ENCODE results near the gene ZNF234. TPM values are rescaled to one million over a fixed set of nuclear protein-coding genes. Genes with fewer than 3 reads are reported as not detected.
"Not testable (repeated sequence)": the region's sequence is repeated elsewhere in the genome, so short reads cannot be mapped to it uniquely, and the experiment has no call there.

Gene ZNF234
- total and polyA plus RNA-seq, 4 donors, result 12.7 to 20.4 (median 15.0) TPM

- H3K4me3 ChIP-seq (ENCODE audit: low read depth, low read length); DNase-seq (ENCODE audit: low read depth in 4 of 6, low spot score in 6 of 6); H3K27ac ChIP-seq (ENCODE audit: low read depth, low read length); H3K27me3 ChIP-seq (ENCODE audit: control insufficient read depth, insufficient read depth, low read length); H3K9me3 ChIP-seq (ENCODE audit: control insufficient read depth, insufficient read depth, low read length): not testable (repeated sequence)
- WGBS (ENCODE audit: insufficient coverage), result no CpG with 5 or more reads among the region's 6 CpGs
- Histone ChIP-seq H3K4me1 (ENCODE audit: control insufficient read depth, insufficient read depth, low read length) (peaks cover 11% of the 10 kb centered on the region), H3K36me3 (ENCODE audit: control insufficient read depth, insufficient read depth, low read length) (peaks cover 31% of the 10 kb centered on the region)
Observed at GRCh38 chr19:44170660-44171059, 29.3 kb downstream of the ZNF234 start.

GRCh38 chr19:44176590-44176989 lies 35.2 kb downstream of the ZNF234 start:
- H3K27ac ChIP-seq (ENCODE audit: low read depth, low read length), result no peak overlapping the region
- no peak for DNase-seq (ENCODE audit: low read depth in 4 of 6, low spot score in 6 of 6)
- H3K27me3 ChIP-seq (ENCODE audit: control insufficient read depth, insufficient read depth, low read length), result no peaks in the 10 kb centered on the region
- no peaks in the 10 kb centered on the region for H3K4me1 ChIP-seq (ENCODE audit: control insufficient read depth, insufficient read depth, low read length)
- H3K9me3 ChIP-seq (ENCODE audit: control insufficient read depth, insufficient read depth, low read length), result no peaks in the 10 kb centered on the region
- 100% methylated on average over 2 of the region's 3 CpGs for WGBS (ENCODE audit: insufficient coverage)
- H3K4me3 ChIP-seq (ENCODE audit: low read depth, low read length), result no peak overlapping the region
- peaks cover 30% of the 10 kb centered on the region for H3K36me3 ChIP-seq (ENCODE audit: control insufficient read depth, insufficient read depth, low read length)

- Histone ChIP-seq H3K36me3 (ENCODE audit: control insufficient read depth, insufficient read depth, low read length) (peaks cover 9% of the 10 kb centered on the region), H3K9me3 (ENCODE audit: control insufficient read depth, insufficient read depth, low read length) (no peaks in the 10 kb centered on the region), H3K27me3 (ENCODE audit: control insufficient read depth, insufficient read depth, low read length) (no peaks in the 10 kb centered on the region), H3K4me3 (ENCODE audit: low read depth, low read length) (no peak overlapping the region), H3K4me1 (ENCODE audit: control insufficient read depth, insufficient read depth, low read length) (no peaks in the 10 kb centered on the region), H3K27ac (ENCODE audit: low read depth, low read length) (no peak overlapping the region)
- DNase-seq (ENCODE audit: low read depth in 4 of 6, low spot score in 6 of 6), result no peak
Observed at GRCh38 chr19:44180968-44181367, 39.6 kb downstream of the ZNF234 start.

GRCh38 chr19:44182145-44182544 lies 40.8 kb downstream of the ZNF234 start:
- H3K27me3 ChIP-seq (ENCODE audit: control insufficient read depth, insufficient read depth, low read length), result no peaks in the 10 kb centered on the region
- H3K9me3 ChIP-seq (ENCODE audit: control insufficient read depth, insufficient read depth, low read length), result no peaks in the 10 kb centered on the region
- WGBS (ENCODE audit: insufficient coverage), result 83% methylated on average over 7 of the region's 10 CpGs
- H3K27ac ChIP-seq (ENCODE audit: low read depth, low read length), result no peak overlapping the region
- H3K36me3 ChIP-seq (ENCODE audit: control insufficient read depth, insufficient read depth, low read length), result peaks cover 2% of the 10 kb centered on the region
- no peak for DNase-seq (ENCODE audit: low read depth in 4 of 6, low spot score in 6 of 6)
- H3K4me1 ChIP-seq (ENCODE audit: control insufficient read depth, insufficient read depth, low read length), result no peaks in the 10 kb centered on the region
- no peak overlapping the region for H3K4me3 ChIP-seq (ENCODE audit: low read depth, low read length)

- Histone ChIP-seq H3K4me3 (ENCODE audit: low read depth, low read length) (no peak overlapping the region), H3K36me3 (ENCODE audit: control insufficient read depth, insufficient read depth, low read length) (no peaks in the 10 kb centered on the region), H3K27ac (ENCODE audit: low read depth, low read length) (no peak overlapping the region), H3K9me3 (ENCODE audit: control insufficient read depth, insufficient read depth, low read length) (peaks cover 2% of the 10 kb centered on the region), H3K4me1 (ENCODE audit: control insufficient read depth, insufficient read depth, low read length) (no peaks in the 10 kb centered on the region), H3K27me3 (ENCODE audit: control insufficient read depth, insufficient read depth, low read length) (no peaks in the 10 kb centered on the region)
- DNase-seq (ENCODE audit: low read depth in 4 of 6, low spot score in 6 of 6), result no peak
- WGBS (ENCODE audit: insufficient coverage), result 100% methylated on average over 5 of the region's 6 CpGs
Observed at GRCh38 chr19:44190020-44190419, 48.7 kb downstream of the ZNF234 start.

- Histone ChIP-seq H3K4me3 (ENCODE audit: low read depth, low read length) (no peak overlapping the region), H3K36me3 (ENCODE audit: control insufficient read depth, insufficient read depth, low read length) (no peaks in the 10 kb centered on the region), H3K27ac (ENCODE audit: low read depth, low read length) (no peak overlapping the region), H3K27me3 (ENCODE audit: control insufficient read depth, insufficient read depth, low read length) (no peaks in the 10 kb centered on the region), H3K4me1 (ENCODE audit: control insufficient read depth, insufficient read depth, low read length) (no peaks in the 10 kb centered on the region), H3K9me3 (ENCODE audit: control insufficient read depth, insufficient read depth, low read length) (peaks cover 2% of the 10 kb centered on the region)
- 93% methylated on average over 3 of the region's 5 CpGs for WGBS (ENCODE audit: insufficient coverage)
- no peak for DNase-seq (ENCODE audit: low read depth in 4 of 6, low spot score in 6 of 6)
Observed at GRCh38 chr19:44192127-44192526, 50.8 kb downstream of the ZNF234 start.

- H3K36me3 ChIP-seq (ENCODE audit: control insufficient read depth, insufficient read depth, low read length), result no peaks in the 10 kb centered on the region
- H3K4me3 ChIP-seq (ENCODE audit: low read depth, low read length), result no peak overlapping the region
- no peak overlapping the region for H3K27ac ChIP-seq (ENCODE audit: low read depth, low read length)
- no peaks in the 10 kb centered on the region for H3K4me1 ChIP-seq (ENCODE audit: control insufficient read depth, insufficient read depth, low read length)
- no peaks in the 10 kb centered on the region for H3K27me3 ChIP-seq (ENCODE audit: control insufficient read depth, insufficient read depth, low read length)
- no peak for DNase-seq (ENCODE audit: low read depth in 4 of 6, low spot score in 6 of 6)
- no peaks in the 10 kb centered on the region for H3K9me3 ChIP-seq (ENCODE audit: control insufficient read depth, insufficient read depth, low read length)
Observed at GRCh38 chr19:44196772-44197171, 55.4 kb downstream of the ZNF234 start.

GRCh38 chr19:44202470-44202869 lies 61.1 kb downstream of the ZNF234 start:
- no peak overlapping the region for H3K4me3 ChIP-seq (ENCODE audit: low read depth, low read length)
- no peak overlapping the region for H3K27ac ChIP-seq (ENCODE audit: low read depth, low read length)
- no CpG with 5 or more reads among the region's 1 CpG for WGBS (ENCODE audit: insufficient coverage)
- no peaks in the 10 kb centered on the region for H3K4me1 ChIP-seq (ENCODE audit: control insufficient read depth, insufficient read depth, low read length)
- no peaks in the 10 kb centered on the region for H3K9me3 ChIP-seq (ENCODE audit: control insufficient read depth, insufficient read depth, low read length)
- no peak for DNase-seq (ENCODE audit: low read depth in 4 of 6, low spot score in 6 of 6)
- no peaks in the 10 kb centered on the region for H3K36me3 ChIP-seq (ENCODE audit: control insufficient read depth, insufficient read depth, low read length)
- peaks cover 4% of the 10 kb centered on the region for H3K27me3 ChIP-seq (ENCODE audit: control insufficient read depth, insufficient read depth, low read length)

- DNase-seq (ENCODE audit: low read depth in 4 of 6, low spot score in 6 of 6), result no peak
- Histone ChIP-seq H3K9me3 (ENCODE audit: control insufficient read depth, insufficient read depth, low read length) (no peaks in the 10 kb centered on the region), H3K4me3 (ENCODE audit: low read depth, low read length) (no peak overlapping the region), H3K36me3 (ENCODE audit: control insufficient read depth, insufficient read depth, low read length) (no peaks in the 10 kb centered on the region), H3K27ac (ENCODE audit: low read depth, low read length) (no peak overlapping the region), H3K4me1 (ENCODE audit: control insufficient read depth, insufficient read depth, low read length) (no peaks in the 10 kb centered on the region), H3K27me3 (ENCODE audit: control insufficient read depth, insufficient read depth, low read length) (peaks cover 4% of the 10 kb centered on the region)
- no CpG with 5 or more reads among the region's 2 CpGs for WGBS (ENCODE audit: insufficient coverage)
Observed at GRCh38 chr19:44202974-44203373, 61.6 kb downstream of the ZNF234 start.

- not testable (repeated sequence) for H3K36me3 ChIP-seq (ENCODE audit: control insufficient read depth, insufficient read depth, low read length); H3K9me3 ChIP-seq (ENCODE audit: control insufficient read depth, insufficient read depth, low read length); H3K27ac ChIP-seq (ENCODE audit: low read depth, low read length); H3K27me3 ChIP-seq (ENCODE audit: control insufficient read depth, insufficient read depth, low read length); H3K4me3 ChIP-seq (ENCODE audit: low read depth, low read length); H3K4me1 ChIP-seq (ENCODE audit: control insufficient read depth, insufficient read depth, low read length); DNase-seq (ENCODE audit: low read depth in 4 of 6, low spot score in 6 of 6)
- 91% methylated on average over 18 of the region's 31 CpGs for WGBS (ENCODE audit: insufficient coverage)
Observed at GRCh38 chr19:44203877-44204276, 62.5 kb downstream of the ZNF234 start.
